HepG2 (cell line): Measurements from ENCODE around the gene CLPTM1. TPM values are rescaled to one million over a fixed set of nuclear protein-coding genes. Genes with fewer than 3 reads are reported as not detected.

Experiments used
- FOXP4 ChIP-seq: sonication (generic); formaldehyde crosslinking; IDR thresholded peaks from 2 replicates; pipeline ENCODE4 v1.4.0; 2020; ENCODE audit warnings: missing genetic modification reagents
- MLX ChIP-seq: IDR thresholded peaks from 2 replicates; pipeline ENCODE4 v1.6.1; 2016
- POGK ChIP-seq: sonication (generic); formaldehyde crosslinking; conservative IDR thresholded peaks from 2 replicates; pipeline ENCODE4 v1.8.0; 2022; ENCODE audit warnings: mild to moderate bottlenecking, moderate library complexity, missing genetic modification reagents
- U2AF1 ChIP-seq: fragments of 200-400 bp; formaldehyde crosslinking; optimal IDR thresholded peaks from 2 replicates; pipeline ENCODE3; 2017; ENCODE audit warnings: mild to moderate bottlenecking, low read depth, low read length
- ZNF251 ChIP-seq: sonication (generic); formaldehyde crosslinking; IDR thresholded peaks from 2 replicates; pipeline ENCODE4 v1.9.0; 2021; ENCODE audit warnings: mild to moderate bottlenecking, missing genetic modification reagents
- ZNF256 ChIP-seq: sonication (generic); formaldehyde crosslinking; conservative IDR thresholded peaks from 2 replicates; pipeline ENCODE4 v1.4.0; 2020; ENCODE audit warnings: missing genetic modification reagents
- ZNF484 ChIP-seq: sonication (generic); formaldehyde crosslinking; IDR thresholded peaks from 2 replicates; pipeline ENCODE4 v1.5.1; 2020; ENCODE audit warnings: mild to moderate bottlenecking, low read depth, missing genetic modification reagents, borderline replicate concordance
- polyA plus RNA-seq, 8 experiments: library from polyadenylated mRNA; depleted of rRNA in 3 of 8; stranded (reverse) in 7 of 8; unstranded in 1 of 8; fragments of >200 nt; fragmentation: Illumina TruSeq in 4 of 8; extraction: Trizol in 4 of 8; gene quantifications; 2 replicates each; pipeline versions ENCODE4 v1.2.1 to v1.2.3, GENCODE V29; 2011 to 2016; ENCODE audit warnings: low read depth in 4 of 8, missing spikeins in 1 of 8, mixed read lengths in 1 of 8; ENCODE audit not compliant: insufficient read depth in 1 of 8
- total RNA-seq, 5 experiments: library from RNA; depleted of rRNA; stranded (reverse); fragments of >200 nt; fragmentation: Illumina TruSeq; extraction: Trizol; gene quantifications; 2 replicates each; pipeline ENCODE4 v1.2.3, GENCODE V29; 2016; ENCODE audit warnings: low read depth in 1 of 5
- TF ChIP-seq, protein P1 (sequence below): sonication (generic); formaldehyde crosslinking; conservative IDR thresholded peaks from 2 replicates; pipeline ENCODE4 v1.4.0; 2020; ENCODE audit warnings: missing genetic modification reagents
- TF ChIP-seq, protein P2 (sequence below): sonication (generic); formaldehyde crosslinking; IDR thresholded peaks from 2 replicates; pipeline ENCODE4 v1.8.0; 2022; ENCODE audit warnings: missing genetic modification reagents, mild to moderate bottlenecking, inconsistent platforms, borderline replicate concordance
- TF ChIP-seq, protein P3 (sequence below): sonication (generic); formaldehyde crosslinking; IDR thresholded peaks from 2 replicates; pipeline ENCODE4 v1.8.0; 2022; ENCODE audit warnings: mild to moderate bottlenecking, missing genetic modification reagents, moderate library complexity
- TF ChIP-seq, protein P4 (sequence below): sonication (generic); formaldehyde crosslinking; IDR thresholded peaks from 2 replicates; pipeline ENCODE4 v1.5.0; 2020; ENCODE audit warnings: mild to moderate bottlenecking, missing genetic modification reagents
- TF ChIP-seq, protein P5 (sequence below): sonication (generic); formaldehyde crosslinking; IDR thresholded peaks from 2 replicates; pipeline ENCODE4 v1.5.0; 2020; ENCODE audit warnings: missing genetic modification reagents, mild to moderate bottlenecking, borderline replicate concordance

CLPTM1 gene
- total and polyA plus RNA-seq, 2 of the 13 experiments (the other 11 are each of a cell fraction or from before 2014, with no cell fraction given) = 34.9 to 42.8 TPM

DNA sequence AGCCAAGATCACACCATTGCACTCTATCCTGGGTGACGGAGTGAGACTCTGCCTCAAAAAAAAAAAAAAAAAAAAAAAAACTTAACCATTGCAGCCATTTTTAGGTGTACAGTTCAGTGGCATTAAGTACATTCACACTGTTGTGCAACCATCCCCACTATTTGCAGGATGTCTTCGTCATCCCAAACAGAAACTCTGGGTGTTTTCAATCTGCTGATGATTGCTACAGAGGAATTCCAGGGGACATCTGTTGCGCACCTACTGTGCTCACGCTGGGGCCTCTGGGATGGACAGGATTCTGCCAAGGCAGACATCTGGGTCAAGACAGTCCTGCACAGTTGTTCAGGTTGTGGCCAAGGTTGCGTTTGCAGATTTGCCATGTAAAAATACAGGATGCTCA is 15.5 kb upstream of the CLPTM1 start (continued):
- TF ChIP-seq ZNF251 (no peak), MLX (CRISPR knock-in tag) (no peak), ZNF484 (CRISPR knock-in tag) (no peak), U2AF1 (no peak), POGK (CRISPR knock-in tag) (no peak), FOXP4 (peak; percentile 40; the same call in 1 of the 2 replicates), ZNF256 (CRISPR knock-in tag) (no peak)
- TF ChIP-seq, protein P1, sequence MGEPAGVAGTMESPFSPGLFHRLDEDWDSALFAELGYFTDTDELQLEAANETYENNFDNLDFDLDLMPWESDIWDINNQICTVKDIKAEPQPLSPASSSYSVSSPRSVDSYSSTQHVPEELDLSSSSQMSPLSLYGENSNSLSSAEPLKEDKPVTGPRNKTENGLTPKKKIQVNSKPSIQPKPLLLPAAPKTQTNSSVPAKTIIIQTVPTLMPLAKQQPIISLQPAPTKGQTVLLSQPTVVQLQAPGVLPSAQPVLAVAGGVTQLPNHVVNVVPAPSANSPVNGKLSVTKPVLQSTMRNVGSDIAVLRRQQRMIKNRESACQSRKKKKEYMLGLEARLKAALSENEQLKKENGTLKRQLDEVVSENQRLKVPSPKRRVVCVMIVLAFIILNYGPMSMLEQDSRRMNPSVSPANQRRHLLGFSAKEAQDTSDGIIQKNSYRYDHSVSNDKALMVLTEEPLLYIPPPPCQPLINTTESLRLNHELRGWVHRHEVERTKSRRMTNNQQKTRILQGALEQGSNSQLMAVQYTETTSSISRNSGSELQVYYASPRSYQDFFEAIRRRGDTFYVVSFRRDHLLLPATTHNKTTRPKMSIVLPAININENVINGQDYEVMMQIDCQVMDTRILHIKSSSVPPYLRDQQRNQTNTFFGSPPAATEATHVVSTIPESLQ = no peak
- TF ChIP-seq, protein P2, sequence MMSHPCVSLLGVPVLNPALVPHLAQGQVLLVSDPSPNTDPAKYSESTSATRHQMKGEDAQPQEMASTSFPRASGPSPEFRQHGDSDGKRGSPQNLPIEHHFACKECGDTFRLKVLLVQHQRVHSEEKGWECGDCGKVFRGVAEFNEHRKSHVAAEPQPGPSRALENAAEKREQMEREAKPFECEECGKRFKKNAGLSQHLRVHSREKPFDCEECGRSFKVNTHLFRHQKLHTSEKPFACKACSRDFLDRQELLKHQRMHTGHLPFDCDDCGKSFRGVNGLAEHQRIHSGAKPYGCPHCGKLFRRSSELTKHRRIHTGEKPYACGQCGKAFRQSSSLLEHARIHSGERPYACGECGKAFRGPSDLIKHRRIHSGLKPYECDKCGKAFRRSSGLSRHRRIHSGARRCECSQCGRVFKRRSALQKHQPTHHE (CRISPR knock-in tag) = no peak
- TF ChIP-seq, protein P3, sequence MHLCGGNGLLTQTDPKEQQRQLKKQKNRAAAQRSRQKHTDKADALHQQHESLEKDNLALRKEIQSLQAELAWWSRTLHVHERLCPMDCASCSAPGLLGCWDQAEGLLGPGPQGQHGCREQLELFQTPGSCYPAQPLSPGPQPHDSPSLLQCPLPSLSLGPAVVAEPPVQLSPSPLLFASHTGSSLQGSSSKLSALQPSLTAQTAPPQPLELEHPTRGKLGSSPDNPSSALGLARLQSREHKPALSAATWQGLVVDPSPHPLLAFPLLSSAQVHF (CRISPR knock-in tag) = no peak
- TF ChIP-seq, protein P4, sequence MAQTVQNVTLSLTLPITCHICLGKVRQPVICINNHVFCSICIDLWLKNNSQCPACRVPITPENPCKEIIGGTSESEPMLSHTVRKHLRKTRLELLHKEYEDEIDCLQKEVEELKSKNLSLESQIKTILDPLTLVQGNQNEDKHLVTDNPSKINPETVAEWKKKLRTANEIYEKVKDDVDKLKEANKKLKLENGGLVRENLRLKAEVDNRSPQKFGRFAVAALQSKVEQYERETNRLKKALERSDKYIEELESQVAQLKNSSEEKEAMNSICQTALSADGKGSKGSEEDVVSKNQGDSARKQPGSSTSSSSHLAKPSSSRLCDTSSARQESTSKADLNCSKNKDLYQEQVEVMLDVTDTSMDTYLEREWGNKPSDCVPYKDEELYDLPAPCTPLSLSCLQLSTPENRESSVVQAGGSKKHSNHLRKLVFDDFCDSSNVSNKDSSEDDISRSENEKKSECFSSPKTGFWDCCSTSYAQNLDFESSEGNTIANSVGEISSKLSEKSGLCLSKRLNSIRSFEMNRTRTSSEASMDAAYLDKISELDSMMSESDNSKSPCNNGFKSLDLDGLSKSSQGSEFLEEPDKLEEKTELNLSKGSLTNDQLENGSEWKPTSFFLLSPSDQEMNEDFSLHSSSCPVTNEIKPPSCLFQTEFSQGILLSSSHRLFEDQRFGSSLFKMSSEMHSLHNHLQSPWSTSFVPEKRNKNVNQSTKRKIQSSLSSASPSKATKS (CRISPR knock-in tag) = no peak
- TF ChIP-seq, protein P5, sequence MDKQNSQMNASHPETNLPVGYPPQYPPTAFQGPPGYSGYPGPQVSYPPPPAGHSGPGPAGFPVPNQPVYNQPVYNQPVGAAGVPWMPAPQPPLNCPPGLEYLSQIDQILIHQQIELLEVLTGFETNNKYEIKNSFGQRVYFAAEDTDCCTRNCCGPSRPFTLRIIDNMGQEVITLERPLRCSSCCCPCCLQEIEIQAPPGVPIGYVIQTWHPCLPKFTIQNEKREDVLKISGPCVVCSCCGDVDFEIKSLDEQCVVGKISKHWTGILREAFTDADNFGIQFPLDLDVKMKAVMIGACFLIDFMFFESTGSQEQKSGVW (CRISPR knock-in tag) = no peak
